ENCODE data around the gene STX7.
"Not testable (repeated sequence)": the region's sequence is repeated elsewhere in the genome, so short reads cannot be mapped to it uniquely, and the experiment has no call there.

Gene STX7, protein sequence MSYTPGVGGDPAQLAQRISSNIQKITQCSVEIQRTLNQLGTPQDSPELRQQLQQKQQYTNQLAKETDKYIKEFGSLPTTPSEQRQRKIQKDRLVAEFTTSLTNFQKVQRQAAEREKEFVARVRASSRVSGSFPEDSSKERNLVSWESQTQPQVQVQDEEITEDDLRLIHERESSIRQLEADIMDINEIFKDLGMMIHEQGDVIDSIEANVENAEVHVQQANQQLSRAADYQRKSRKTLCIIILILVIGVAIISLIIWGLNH

DNA sequence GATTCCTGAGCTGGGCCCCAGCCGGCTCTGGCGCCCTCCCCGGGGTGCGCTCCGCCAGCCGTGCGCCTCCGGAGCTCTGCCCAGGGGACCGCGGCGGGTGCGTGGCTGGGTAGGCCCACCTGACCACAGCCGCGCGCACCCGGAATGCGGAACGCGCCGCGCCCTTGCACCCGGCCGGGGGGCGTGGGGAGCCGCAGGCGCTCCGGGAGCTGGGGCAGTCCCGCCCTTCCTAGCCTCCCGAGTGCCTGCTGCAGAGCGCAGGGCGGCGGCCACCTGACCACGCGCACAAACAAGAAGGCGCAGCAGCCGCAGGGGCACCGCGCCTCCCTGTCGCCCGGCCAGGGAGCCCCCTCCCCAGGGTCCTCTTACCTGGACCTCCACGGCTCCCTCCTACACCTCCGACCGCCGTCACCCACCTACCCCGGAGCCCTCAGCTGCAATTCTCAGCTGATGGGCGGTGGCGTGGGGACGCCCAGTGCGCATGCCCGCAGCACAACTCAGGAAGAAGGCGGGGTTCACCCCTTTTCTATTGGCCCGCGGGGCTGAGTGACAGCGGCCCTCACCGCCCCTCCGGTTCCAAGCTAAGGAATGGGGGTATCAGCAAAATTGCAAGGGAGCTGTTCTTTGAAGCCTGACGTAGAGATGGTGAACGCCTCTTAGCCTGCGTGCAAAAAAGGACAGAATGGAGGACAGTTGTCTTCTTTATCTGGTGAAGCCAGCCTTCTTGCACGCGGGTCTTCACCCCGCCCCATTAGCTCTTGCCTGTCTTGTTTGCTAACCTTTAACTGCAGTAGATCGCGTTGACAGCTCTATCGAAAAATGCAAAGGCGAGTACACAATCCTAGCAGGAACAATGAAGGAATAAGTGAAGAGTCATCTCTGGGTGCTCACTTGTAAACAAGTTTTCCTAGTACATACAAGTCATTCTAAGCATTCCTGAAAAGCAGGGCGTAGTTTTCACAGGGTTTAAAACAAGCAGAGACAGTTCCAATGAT lies at the start of gene STX7:
STX7 (minus strand) TSS at position 479 of the 995 bp plus-strand sequence. CDS start 9,586 bp downstream, outside the sequence.
- Histone ChIP-seq H3K9me3 (no peaks in the 10 kb centered on the region), H3K4me1 (ENCODE audit: control insufficient read depth in 1 of 2, insufficient read depth in 1 of 2, low read depth in 1 of 2, low read length in 1 of 2) (peaks cover 36 to 38% of the 10 kb centered on the region in 2 experiments), H3K27ac (peak within 1 kb of the TSS; percentile 98), H3K27me3 (peaks cover 18% of the 10 kb centered on the region), H3K36me3 (peaks cover 8% of the 10 kb centered on the region), H3K4me3 (ENCODE audit: low read depth in 1 of 2, low read length in 1 of 2) (peak within 1 kb of the TSS; percentile 77 to 93)
- TF ChIP-seq, protein P1, sequence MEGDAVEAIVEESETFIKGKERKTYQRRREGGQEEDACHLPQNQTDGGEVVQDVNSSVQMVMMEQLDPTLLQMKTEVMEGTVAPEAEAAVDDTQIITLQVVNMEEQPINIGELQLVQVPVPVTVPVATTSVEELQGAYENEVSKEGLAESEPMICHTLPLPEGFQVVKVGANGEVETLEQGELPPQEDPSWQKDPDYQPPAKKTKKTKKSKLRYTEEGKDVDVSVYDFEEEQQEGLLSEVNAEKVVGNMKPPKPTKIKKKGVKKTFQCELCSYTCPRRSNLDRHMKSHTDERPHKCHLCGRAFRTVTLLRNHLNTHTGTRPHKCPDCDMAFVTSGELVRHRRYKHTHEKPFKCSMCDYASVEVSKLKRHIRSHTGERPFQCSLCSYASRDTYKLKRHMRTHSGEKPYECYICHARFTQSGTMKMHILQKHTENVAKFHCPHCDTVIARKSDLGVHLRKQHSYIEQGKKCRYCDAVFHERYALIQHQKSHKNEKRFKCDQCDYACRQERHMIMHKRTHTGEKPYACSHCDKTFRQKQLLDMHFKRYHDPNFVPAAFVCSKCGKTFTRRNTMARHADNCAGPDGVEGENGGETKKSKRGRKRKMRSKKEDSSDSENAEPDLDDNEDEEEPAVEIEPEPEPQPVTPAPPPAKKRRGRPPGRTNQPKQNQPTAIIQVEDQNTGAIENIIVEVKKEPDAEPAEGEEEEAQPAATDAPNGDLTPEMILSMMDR (IDR thresholded peaks at IDR 0.05): peak; percentile 23

DNA sequence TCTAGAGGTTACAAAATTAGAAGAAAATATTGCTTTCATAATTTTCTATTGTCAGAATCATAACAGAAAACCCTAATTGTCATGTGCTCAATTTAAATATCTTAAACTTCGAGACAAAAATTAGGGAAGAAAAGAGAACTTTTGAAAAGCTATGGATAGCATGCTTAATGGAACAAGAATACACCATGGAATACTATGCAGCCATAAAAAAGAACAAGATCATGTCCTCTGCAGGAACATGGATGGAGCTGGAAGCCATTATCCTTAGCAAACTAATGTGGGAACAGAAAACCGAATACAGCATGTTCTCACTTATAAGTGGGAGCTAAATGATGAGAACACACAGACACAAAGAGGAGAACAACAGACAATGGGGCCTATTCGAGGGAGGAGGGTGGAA lies 47.2 kb upstream of the STX7 start:
- H3K27ac ChIP-seq; H3K9me3 ChIP-seq; H3K36me3 ChIP-seq; H3K4me3 ChIP-seq (ENCODE audit: low read depth in 1 of 2, low read length in 1 of 2); H3K4me1 ChIP-seq (ENCODE audit: control insufficient read depth in 1 of 2, insufficient read depth in 1 of 2, low read depth in 1 of 2, low read length in 1 of 2): not testable (repeated sequence)
- peaks cover 47% of the 10 kb centered on the region for H3K27me3 ChIP-seq

DNA sequence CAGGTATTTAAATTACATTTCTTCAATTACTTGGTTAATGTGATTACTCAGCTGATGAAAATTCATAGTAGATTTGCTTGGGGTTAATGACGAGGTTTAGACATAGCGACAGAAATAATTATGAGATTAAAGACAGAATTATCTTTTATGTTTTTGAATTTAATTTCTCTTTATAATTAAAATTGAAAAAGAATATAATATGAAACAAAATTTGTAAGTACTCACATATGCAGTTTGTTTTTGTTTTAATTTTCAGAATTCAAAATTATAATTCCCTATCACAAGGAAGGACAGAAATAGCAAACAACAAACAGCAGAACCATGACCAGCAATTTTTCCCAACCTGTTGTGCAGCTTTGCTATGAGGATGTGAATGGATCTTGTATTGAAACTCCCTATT lies 39.5 kb upstream of the STX7 start, which contains the start of gene TAAR8:
TAAR8 (plus strand) TSS at position 301 of the 400 bp plus-strand sequence; CDS start at position 322, 21 bp downstream.
- Histone ChIP-seq H3K9me3 (no peaks in the 10 kb centered on the region), H3K27ac (no peak within 1 kb of the TSS), H3K4me1 (ENCODE audit: control insufficient read depth in 1 of 2, insufficient read depth in 1 of 2, low read depth in 1 of 2, low read length in 1 of 2) (no peaks in the 10 kb centered on the region), H3K27me3 (peaks cover 46% of the 10 kb centered on the region), H3K4me3 (ENCODE audit: low read depth in 1 of 2, low read length in 1 of 2) (no peak within 1 kb of the TSS), H3K36me3 (no peaks in the 10 kb centered on the region)
- TF ChIP-seq, protein P1 (IDR thresholded peaks at IDR 0.05): no peak

DNA sequence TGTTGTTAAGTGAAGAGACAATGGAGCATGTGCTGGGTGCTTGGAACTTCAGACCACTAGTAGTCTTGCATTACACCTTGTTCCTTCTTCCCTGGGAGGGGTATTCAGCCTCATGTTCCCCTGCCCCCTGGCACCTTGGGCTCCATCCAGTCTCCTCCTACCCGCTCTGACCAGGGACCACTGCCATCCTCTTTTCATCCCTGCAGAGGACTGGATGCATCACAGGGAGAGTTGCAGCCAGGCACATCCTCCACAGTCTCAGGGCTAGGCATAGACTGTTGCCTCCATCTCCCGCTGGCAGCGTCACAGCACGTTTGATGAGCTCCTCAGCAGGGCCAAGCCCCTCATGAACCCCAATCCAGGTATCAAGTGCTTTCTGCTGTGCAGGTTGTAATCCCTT lies 38.3 kb upstream of the STX7 start:
- Histone ChIP-seq H3K36me3 (no peaks in the 10 kb centered on the region), H3K9me3 (no peaks in the 10 kb centered on the region), H3K4me3 (ENCODE audit: low read depth in 1 of 2, low read length in 1 of 2) (no peak overlapping the region), H3K27me3 (peaks cover 36% of the 10 kb centered on the region), H3K4me1 (ENCODE audit: control insufficient read depth in 1 of 2, insufficient read depth in 1 of 2, low read depth in 1 of 2, low read length in 1 of 2) (no peaks in the 10 kb centered on the region), H3K27ac (no peak overlapping the region)
- TF ChIP-seq, protein P1 (IDR thresholded peaks at IDR 0.05): no peak

DNA sequence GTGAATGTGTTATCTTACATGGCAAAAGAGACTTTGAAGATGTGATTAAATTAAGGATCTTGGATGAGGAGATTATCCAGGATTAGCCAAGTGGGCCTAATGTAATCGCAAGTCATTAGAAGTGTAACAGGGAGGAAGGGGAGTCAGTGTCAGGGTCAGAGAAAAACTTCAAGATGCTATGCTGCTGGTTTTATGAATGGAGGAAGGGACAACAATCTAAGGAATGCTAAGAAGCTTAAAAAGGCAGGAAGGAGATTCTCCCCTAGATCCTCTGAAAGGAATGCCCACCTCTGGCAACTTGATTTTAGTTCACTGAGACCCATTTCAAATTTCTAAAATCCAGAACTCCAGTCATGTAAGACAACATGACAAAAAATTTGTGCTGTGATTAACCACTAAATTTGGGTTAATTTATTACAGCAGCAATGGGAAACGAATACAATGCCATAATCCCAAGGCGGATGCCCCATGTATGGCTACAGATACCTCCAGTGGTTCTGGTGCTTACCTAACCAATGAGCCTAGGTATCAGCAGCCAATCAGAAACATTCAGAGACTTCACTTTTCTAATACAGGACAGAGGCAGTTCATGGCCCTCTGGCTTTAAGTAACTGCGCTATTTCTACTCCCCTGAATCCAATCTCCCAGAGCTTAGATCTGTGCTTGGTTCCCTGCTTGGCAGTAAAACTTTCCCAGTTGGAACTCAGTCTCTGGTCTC lies 36.0 kb upstream of the STX7 start:
- H3K27ac ChIP-seq: no peak overlapping the region
- H3K4me1 ChIP-seq (ENCODE audit: control insufficient read depth in 1 of 2, insufficient read depth in 1 of 2, low read depth in 1 of 2, low read length in 1 of 2): no peaks in the 10 kb centered on the region
- TF ChIP-seq, protein P1 (IDR thresholded peaks at IDR 0.05): no peak
- peaks cover 34% of the 10 kb centered on the region for H3K27me3 ChIP-seq
- H3K4me3 ChIP-seq (ENCODE audit: low read depth in 1 of 2, low read length in 1 of 2): no peak overlapping the region
- no peaks in the 10 kb centered on the region for H3K36me3 ChIP-seq
- no peaks in the 10 kb centered on the region for H3K9me3 ChIP-seq
